ENCODE measurements around the gene TXLNB.

The TXLNB gene

DNA sequence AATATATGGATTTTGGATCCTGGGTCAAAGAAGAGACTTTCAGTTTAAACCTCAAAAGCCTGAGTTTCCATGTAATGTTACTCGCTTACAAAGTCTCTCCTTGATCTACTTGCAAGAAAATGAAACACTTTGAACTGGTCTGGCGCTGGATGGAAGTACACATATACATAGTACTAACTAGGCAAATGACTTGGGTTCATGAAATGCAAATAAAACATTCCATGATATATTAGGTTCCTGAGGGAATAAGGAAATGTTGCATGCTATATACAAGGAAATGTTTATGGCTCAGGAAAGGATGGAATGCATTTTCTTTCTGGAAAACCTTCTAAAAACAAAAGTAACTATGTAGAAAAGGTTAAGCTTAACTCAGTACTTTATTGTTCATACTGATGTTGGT is 11.4 kb upstream of the TXLNB start:
- H3K27ac ChIP-seq (ENCODE audit: low read depth, low read length, poor library complexity, severe bottlenecking), result no peak overlapping the region
- no peaks in the 10 kb centered on the region for H3F3A ChIP-seq (ENCODE audit: insufficient read depth, low read length)
- H2AFZ ChIP-seq (ENCODE audit: low read length), result no peak overlapping the region
- H3K4me3 ChIP-seq (ENCODE audit: low read depth, low read length, poor library complexity, severe bottlenecking), result no peak overlapping the region
- H3K79me2 ChIP-seq (ENCODE audit: insufficient read depth, low read length), result no peaks in the 10 kb centered on the region
- H3K4me1 ChIP-seq (ENCODE audit: insufficient read depth, low read length, severe bottlenecking), result no peaks in the 10 kb centered on the region
- no peaks in the 10 kb centered on the region for H3K9me2 ChIP-seq (ENCODE audit: low read depth, low read length)
- H3K9me3 ChIP-seq (ENCODE audit: low read length), result no peaks in the 10 kb centered on the region
- no peak for TF ChIP-seq CTCF (IDR thresholded peaks at IDR 0.05; ENCODE audit: low read length)
- no peak for TF ChIP-seq EZH2 (IDR thresholded peaks at IDR 0.05; ENCODE audit: borderline replicate concordance, low read length)
- H4K20me1 ChIP-seq (ENCODE audit: insufficient read depth, low read length), result no peaks in the 10 kb centered on the region
- no peak overlapping the region for H3K4me2 ChIP-seq (ENCODE audit: low read length)
- no peak overlapping the region for H3K9ac ChIP-seq (ENCODE audit: low read length)
- no peaks in the 10 kb centered on the region for H3K36me3 ChIP-seq (ENCODE audit: insufficient read depth, low read length)
- H3K27me3 ChIP-seq (ENCODE audit: insufficient read depth, low read length), result no peaks in the 10 kb centered on the region

GRCh38 chr6:139297921-139298320 is 6.1 kb upstream of the TXLNB start:
- H3K4me1 ChIP-seq (ENCODE audit: insufficient read depth, low read length, severe bottlenecking), result peaks cover 23% of the 10 kb centered on the region
- no peak overlapping the region for H3K27ac ChIP-seq (ENCODE audit: low read depth, low read length, poor library complexity, severe bottlenecking)
- H3K9ac ChIP-seq (ENCODE audit: low read length), result no peak overlapping the region
- H3K9me3 ChIP-seq (ENCODE audit: low read length), result no peaks in the 10 kb centered on the region
- no peak overlapping the region for H3K4me2 ChIP-seq (ENCODE audit: low read length)
- H3K4me3 ChIP-seq (ENCODE audit: low read depth, low read length, poor library complexity, severe bottlenecking), result no peak overlapping the region
- no peaks in the 10 kb centered on the region for H4K20me1 ChIP-seq (ENCODE audit: insufficient read depth, low read length)
- TF ChIP-seq CTCF (IDR thresholded peaks at IDR 0.05; ENCODE audit: low read length) (no peak), EZH2 (IDR thresholded peaks at IDR 0.05; ENCODE audit: borderline replicate concordance, low read length) (no peak)
- no peaks in the 10 kb centered on the region for H3K36me3 ChIP-seq (ENCODE audit: insufficient read depth, low read length)
- no peak overlapping the region for H2AFZ ChIP-seq (ENCODE audit: low read length)
- no peaks in the 10 kb centered on the region for H3K9me2 ChIP-seq (ENCODE audit: low read depth, low read length)
- no peaks in the 10 kb centered on the region for H3K27me3 ChIP-seq (ENCODE audit: insufficient read depth, low read length)
- H3F3A ChIP-seq (ENCODE audit: insufficient read depth, low read length), result no peaks in the 10 kb centered on the region
- H3K79me2 ChIP-seq (ENCODE audit: insufficient read depth, low read length), result no peaks in the 10 kb centered on the region

DNA sequence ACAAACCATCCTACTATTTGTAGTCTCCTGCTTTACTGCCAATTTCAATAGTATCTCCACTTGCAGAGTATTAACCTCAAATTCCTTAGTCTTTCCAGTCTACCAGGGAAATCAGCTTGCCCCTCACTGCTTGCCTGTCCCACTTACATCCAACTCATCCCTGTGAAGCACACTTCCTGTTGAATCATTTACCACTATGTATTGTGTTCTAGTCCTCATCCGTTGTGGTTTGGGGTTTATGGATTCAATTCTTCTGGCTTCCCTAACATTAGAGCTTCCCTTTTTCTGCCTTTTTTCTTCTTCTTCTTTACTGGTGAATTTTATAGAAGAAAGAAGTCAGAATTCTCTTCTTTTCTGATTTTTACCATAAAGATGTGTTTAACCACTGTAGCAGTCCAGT is 5.1 kb upstream of the TXLNB start:
- Histone ChIP-seq H3K79me2 (ENCODE audit: insufficient read depth, low read length) (no peaks in the 10 kb centered on the region), H3K27me3 (ENCODE audit: insufficient read depth, low read length) (no peaks in the 10 kb centered on the region), H3K4me2 (ENCODE audit: low read length) (no peak overlapping the region), H3K27ac (ENCODE audit: low read depth, low read length, poor library complexity, severe bottlenecking) (no peak overlapping the region), H3K9me2 (ENCODE audit: low read depth, low read length) (no peaks in the 10 kb centered on the region), H3K4me3 (ENCODE audit: low read depth, low read length, poor library complexity, severe bottlenecking) (no peak overlapping the region), H3F3A (ENCODE audit: insufficient read depth, low read length) (no peaks in the 10 kb centered on the region), H2AFZ (ENCODE audit: low read length) (no peak overlapping the region), H4K20me1 (ENCODE audit: insufficient read depth, low read length) (no peaks in the 10 kb centered on the region), H3K9me3 (ENCODE audit: low read length) (no peaks in the 10 kb centered on the region), H3K4me1 (ENCODE audit: insufficient read depth, low read length, severe bottlenecking) (peaks cover 33% of the 10 kb centered on the region), H3K36me3 (ENCODE audit: insufficient read depth, low read length) (no peaks in the 10 kb centered on the region), H3K9ac (ENCODE audit: low read length) (no peak overlapping the region)
- TF ChIP-seq EZH2 (IDR thresholded peaks at IDR 0.05; ENCODE audit: borderline replicate concordance, low read length) (no peak), CTCF (IDR thresholded peaks at IDR 0.05; ENCODE audit: low read length) (no peak)
